H9 (cell line): Measurements from ENCODE around the gene CRYGD. TPM values are rescaled to one million over a fixed set of nuclear protein-coding genes. Genes with fewer than 3 reads are reported as not detected.

ENCODE experiments used
- DNase-seq: peaks from one replicate; pipeline ENCODE4 v3.0.0-alpha.2; 2017
- H2AFZ ChIP-seq: one replicate; pipeline ENCODE4 v1.6.1; 2013; ENCODE audit warnings: mild to moderate bottlenecking, low read length, control low read depth, moderate library complexity
- H2AK5ac ChIP-seq: 2 replicates; pipeline ENCODE4 v1.6.1; 2013; ENCODE audit warnings: low read length, control low read depth, mixed read lengths; ENCODE audit not compliant: insufficient read length
- H2BK120ac ChIP-seq: one replicate; pipeline ENCODE4 v1.6.1; 2013; ENCODE audit warnings: low read depth, mild to moderate bottlenecking, low read length, control low read depth, inconsistent platforms; ENCODE audit not compliant: poor library complexity, severe bottlenecking
- H2BK12ac ChIP-seq: 2 replicates; pipeline ENCODE4 v1.6.1; 2013; ENCODE audit warnings: low read length, control low read depth, mixed read lengths, low read depth; ENCODE audit not compliant: insufficient read length
- H2BK15ac ChIP-seq: 2 replicates; pipeline ENCODE4 v1.6.1; 2013; ENCODE audit warnings: low read depth, low read length, control low read depth
- H2BK20ac ChIP-seq: one replicate; pipeline ENCODE4 v1.6.1; 2013; ENCODE audit warnings: low read depth, mild to moderate bottlenecking, low read length, control low read depth, inconsistent platforms; ENCODE audit not compliant: poor library complexity, severe bottlenecking
- H2BK5ac ChIP-seq: 2 replicates; pipeline ENCODE4 v1.6.1; 2013; ENCODE audit warnings: low read length, control low read depth, mixed read lengths; ENCODE audit not compliant: insufficient read length
- H3K14ac ChIP-seq: 2 replicates; pipeline ENCODE4 v1.6.1; 2013; ENCODE audit warnings: low read length, control low read depth; ENCODE audit not compliant: insufficient read depth
- H3K18ac ChIP-seq: 2 replicates; pipeline ENCODE4 v1.6.1; 2013; ENCODE audit warnings: low read depth, mild to moderate bottlenecking, mixed read lengths, low read length, control low read depth; ENCODE audit not compliant: insufficient read length
- H3K23ac ChIP-seq: 2 replicates; pipeline ENCODE4 v1.6.1; 2013; ENCODE audit warnings: low read length, control low read depth, mixed read lengths, low read depth; ENCODE audit not compliant: insufficient read length
- H3K23me2 ChIP-seq: 2 replicates; pipeline ENCODE4 v1.6.1; 2013; ENCODE audit warnings: low read depth, mild to moderate bottlenecking, mixed read lengths, low read length, control low read depth; ENCODE audit not compliant: insufficient read length, poor library complexity, severe bottlenecking
- H3K27ac ChIP-seq: 2 replicates; pipeline ENCODE4 v1.5.1; 2013; ENCODE audit warnings: low read length, control low read depth, mixed read lengths, low read depth; ENCODE audit not compliant: insufficient read length
- H3K27me3 ChIP-seq: 2 replicates; pipeline ENCODE4 v1.6.1; 2013; ENCODE audit warnings: low read length, control low read depth, inconsistent platforms; ENCODE audit not compliant: insufficient read depth
- H3K4ac ChIP-seq: 2 replicates; pipeline ENCODE4 v1.6.1; 2013; ENCODE audit warnings: low read depth, mild to moderate bottlenecking, control low read depth, inconsistent platforms, low read length, moderate library complexity
- H3K4me1 ChIP-seq: 2 replicates; pipeline ENCODE4 v1.6.1; 2013; ENCODE audit warnings: low read length, control low read depth, inconsistent platforms; ENCODE audit not compliant: insufficient read depth
- H3K4me2 ChIP-seq: 2 replicates; pipeline ENCODE4 v1.6.1; 2013; ENCODE audit warnings: low read length, control low read depth, mixed read lengths; ENCODE audit not compliant: insufficient read length, insufficient read depth
- H3K56ac ChIP-seq: 2 replicates; pipeline ENCODE4 v1.6.1; 2013; ENCODE audit warnings: low read depth, mild to moderate bottlenecking, mixed read lengths, low read length, control low read depth; ENCODE audit not compliant: insufficient read length
- H3K79me1 ChIP-seq: 2 replicates; pipeline ENCODE4 v1.6.1; 2013; ENCODE audit warnings: low read depth, mild to moderate bottlenecking, moderate library complexity, low read length, control low read depth, inconsistent platforms; ENCODE audit not compliant: insufficient read depth, poor library complexity, severe bottlenecking
- H3K79me2 ChIP-seq: 2 replicates; pipeline ENCODE4 v1.6.1; 2013; ENCODE audit warnings: low read length, control low read depth, inconsistent platforms; ENCODE audit not compliant: insufficient read depth
- H3K9ac ChIP-seq: 2 replicates; pipeline ENCODE4 v1.6.1; 2013; ENCODE audit warnings: low read length, control low read depth, mixed read lengths; ENCODE audit not compliant: insufficient read length; ENCODE audit errors: extremely low read depth
- H3K9me3 ChIP-seq: one replicate; pipeline ENCODE4 v1.6.1; 2013; ENCODE audit warnings: low read depth, low read length, inconsistent platforms; ENCODE audit not compliant: control insufficient read depth
- H3T11ph ChIP-seq: one replicate; pipeline ENCODE4 v1.6.1; 2013; ENCODE audit warnings: mild to moderate bottlenecking, low read length, control low read depth, inconsistent platforms
- H4K20me1 ChIP-seq: one replicate; pipeline ENCODE4 v1.6.1; 2013; ENCODE audit not compliant: control insufficient read depth, insufficient read length, insufficient read depth
- H4K5ac ChIP-seq: 2 replicates; pipeline ENCODE4 v1.6.1; 2013; ENCODE audit warnings: low read depth, mild to moderate bottlenecking, mixed read lengths, low read length, control low read depth; ENCODE audit not compliant: insufficient read length
- H4K8ac ChIP-seq: replicated peaks from 2 replicates; pipeline ENCODE4 v1.6.1; 2013; ENCODE audit warnings: low read length, control low read depth, mixed read lengths, low read depth; ENCODE audit not compliant: insufficient read length
- H4K91ac ChIP-seq: 2 replicates; pipeline ENCODE4 v1.6.1; 2013; ENCODE audit warnings: low read depth, mild to moderate bottlenecking, moderate library complexity, mixed read lengths, low read length, control low read depth; ENCODE audit not compliant: insufficient read length
- H3K27ac Mint-ChIP-seq, 3 experiments: 2 replicates in 2 of 3; 3 replicates in 1 of 3; pipeline ENCODE4 v1.8.0; 2020 to 2021; ENCODE audit warnings: mixed read lengths in 3 of 3, mild to moderate bottlenecking in 1 of 3, moderate library complexity in 1 of 3
- H3K27me3 Mint-ChIP-seq: 2 replicates; pipeline ENCODE4 v1.8.0; 2021; ENCODE audit warnings: low read depth, mild to moderate bottlenecking, moderate library complexity, mixed read lengths
- H3K36me3 Mint-ChIP-seq, 3 experiments: 2 replicates in 2 of 3; 3 replicates in 1 of 3; pipeline ENCODE4 v1.8.0; 2020 to 2021; ENCODE audit warnings: low read depth in 3 of 3, mixed read lengths in 3 of 3; ENCODE audit not compliant: insufficient read depth in 1 of 3
- H3K4me1 Mint-ChIP-seq, 2 experiments: 2 replicates each; pipeline ENCODE4 v1.8.0; 2020; ENCODE audit warnings: mixed read lengths in 2 of 2
- H3K4me3 Mint-ChIP-seq, 2 experiments: 2 replicates in 1 of 2; 3 replicates in 1 of 2; pipeline ENCODE4 v1.8.0; 2020 to 2021; ENCODE audit warnings: mild to moderate bottlenecking in 2 of 2, mixed read lengths in 2 of 2, moderate library complexity in 1 of 2
- H3K9me3 Mint-ChIP-seq, 2 experiments: 2 replicates in 1 of 2; 3 replicates in 1 of 2; pipeline ENCODE4 v1.8.0; 2020; ENCODE audit warnings: mild to moderate bottlenecking in 2 of 2, mixed read lengths in 2 of 2, moderate library complexity in 1 of 2
- CTCF ChIP-seq: fragments of 200-600 bp; sonication (generic); conservative IDR thresholded peaks from 3 replicates; pipeline ENCODE4 v1.8.0; 2021; ENCODE audit warnings: antibody characterized with exemption, mild to moderate bottlenecking
- WGBS: extraction: QIAGEN DNeasy Blood & Tissue Kit; methylation state at CpG from one replicate; pipeline ENCODE4 v1.1.7; 2013; ENCODE audit warnings: missing lambda C conversion rate, low lambda C conversion rate, mixed read lengths; ENCODE audit not compliant: insufficient read length; ENCODE audit errors: extremely low coverage; 5-methylcytosine and 5-hydroxymethylcytosine counted together
- total RNA-seq: library from RNA; stranded (reverse); gene quantifications from 2 replicates; pipeline ENCODE4 v1.2.1, GENCODE V29; 2021

The CRYGD gene
- total RNA-seq, 1 experiment from 2014 or later: not detected

- no peak overlapping the region for H3K4ac ChIP-seq
- H2BK5ac ChIP-seq: no peak overlapping the region
- no peak overlapping the region for H4K8ac ChIP-seq
- no CpG with 5 or more reads among the region's 2 CpGs for WGBS
- H2AK5ac ChIP-seq: no peak overlapping the region
- H3K23me2 ChIP-seq: no peaks in the 10 kb centered on the region
- Mint-ChIP-seq H3K27me3 (no peaks in the 10 kb centered on the region), H3K36me3 (peaks cover 0 to 7% (median 2%) of the 10 kb centered on the region in 3 experiments; a peak in 2 of 7 replicates), H3K4me1 (peaks cover 20 to 23% of the 10 kb centered on the region in 2 experiments), H3K4me3 (no peak overlapping the region), H3K27ac (no peak overlapping the region), H3K9me3 (peaks cover 9 to 16% of the 10 kb centered on the region in 2 experiments; a peak in 3 of 5 replicates)
- no peak overlapping the region for H4K5ac ChIP-seq
- no peak overlapping the region for H2BK20ac ChIP-seq
- no peak overlapping the region for H3K56ac ChIP-seq
- no peaks in the 10 kb centered on the region for H3K79me1 ChIP-seq
- H3T11ph ChIP-seq: no peak overlapping the region
- TF ChIP-seq CTCF: no peak
- H3K79me2 ChIP-seq: no peaks in the 10 kb centered on the region
- no peak overlapping the region for H3K9ac ChIP-seq
- no peaks in the 10 kb centered on the region for H4K20me1 ChIP-seq
- H3K14ac ChIP-seq: no peak overlapping the region
- H4K91ac ChIP-seq: no peak overlapping the region
- H3K27me3 ChIP-seq: no peaks in the 10 kb centered on the region
- H2BK12ac ChIP-seq: no peak overlapping the region
- H2AFZ ChIP-seq: peak overlapping the region; percentile 12
- no peak overlapping the region for H2BK15ac ChIP-seq
- H3K9me3 ChIP-seq: no peaks in the 10 kb centered on the region
- H3K27ac ChIP-seq: no peak overlapping the region
- H3K23ac ChIP-seq: no peak overlapping the region
- H3K4me2 ChIP-seq: no peak overlapping the region
- no peak for DNase-seq
- no peak overlapping the region for H3K18ac ChIP-seq
- no peak overlapping the region for H2BK120ac ChIP-seq
- H3K4me1 ChIP-seq: no peaks in the 10 kb centered on the region; the same call in 1 of the 2 replicates
Measured at GRCh38 chr2:208077276-208077675, 47.0 kb downstream of the CRYGD start.
